22Rv1 (cell line): ENCODE data around the gene S100B.

Source experiments
- H3K27ac ChIP-seq: fragments of 450-650 bp; 2 replicates; pipeline ENCODE4 v1.5.1; 2017
- CTCF ChIP-seq: fragments of 450-650 bp; IDR thresholded peaks from 2 replicates; pipeline ENCODE4 v1.5.1; 2017; ENCODE audit warnings: mild to moderate bottlenecking
- ZFX ChIP-seq: fragments of 450-650 bp; IDR thresholded peaks from 2 replicates; pipeline ENCODE4 v1.6.1; 2017; ENCODE audit warnings: antibody characterized with exemption, borderline replicate concordance

Gene S100B

GRCh38 chr21:46564391-46564790, 40.5 kb downstream of the S100B start:
- no peak overlapping the region for H3K27ac ChIP-seq
- TF ChIP-seq CTCF, result no peak
- TF ChIP-seq ZFX, result no peak

GRCh38 chr21:46562964-46563607, 41.8 kb downstream of the S100B start:
- TF ChIP-seq ZFX (no peak), CTCF (no peak)
- no peak overlapping the region for H3K27ac ChIP-seq

- no peak overlapping the region for H3K27ac ChIP-seq
- TF ChIP-seq ZFX (no peak), CTCF (no peak)
Observed at GRCh38 chr21:46562472-46562871, 42.4 kb downstream of the S100B start.

- no peak overlapping the region for H3K27ac ChIP-seq
Observed at GRCh38 chr21:46561445-46562090, 43.3 kb downstream of the S100B start.

GRCh38 chr21:46560568-46561444, 44.1 kb downstream of the S100B start:
- no peak overlapping the region for H3K27ac ChIP-seq
- TF ChIP-seq ZFX, result no peak
- TF ChIP-seq CTCF, result no peak

More at GRCh38 chr21:46561445-46562090, 43.3 kb downstream of the S100B start:
- no peak for TF ChIP-seq CTCF
- no peak for TF ChIP-seq ZFX

GRCh38 chr21:46559291-46559983, 45.4 kb downstream of the S100B start:
- TF ChIP-seq ZFX, result no peak
- TF ChIP-seq CTCF, result no peak
- no peak overlapping the region for H3K27ac ChIP-seq
